ENCODE measurements around the gene SGK1. TPM values are rescaled to one million over a fixed set of nuclear protein-coding genes. Genes with fewer than 3 reads are reported as not detected.
A peak's percentile ranks its signal among the peaks of the same experiment; 100 is the strongest.

SGK1 gene
- total RNA-seq, 2 donors from 2014 or later: 9.7 to 13.0 TPM

- Histone ChIP-seq H3K9ac (ENCODE audit: extremely low read depth, low read length, poor library complexity, severe bottlenecking) (peak overlapping the region; percentile 36), H3K4me3 (ENCODE audit: low read length) (peak overlapping the region; percentile 90), H3K9me3 (ENCODE audit: control insufficient read depth, low read length) (no peaks in the 10 kb centered on the region), H3K36me3 (ENCODE audit: control insufficient read depth, insufficient read depth, low read length) (peaks cover 12% of the 10 kb centered on the region), H3K27ac (ENCODE audit: low read depth, low read length) (no peak overlapping the region), H3K27me3 (ENCODE audit: control insufficient read depth, insufficient read depth, low read length, poor library complexity, severe bottlenecking) (peaks cover 27% of the 10 kb centered on the region), H3K4me1 (ENCODE audit: control insufficient read depth, insufficient read depth, low read length) (no peaks in the 10 kb centered on the region)
- peak; percentile 94 for TF ChIP-seq CTCF (conservative IDR thresholded peaks at IDR 0.05)
- H3K27me3 Mint-ChIP-seq (ENCODE audit: insufficient read depth): peaks cover 25% of the 10 kb centered on the region
- H3K4me3 Mint-ChIP-seq: peak overlapping the region; percentile 68
- peaks cover 15% of the 10 kb centered on the region for H3K4me1 Mint-ChIP-seq
- no peaks in the 10 kb centered on the region for H3K9me3 Mint-ChIP-seq
- H3K27ac Mint-ChIP-seq: peak overlapping the region; percentile 91
- H3K36me3 Mint-ChIP-seq (ENCODE audit: low read depth): peaks cover 18% of the 10 kb centered on the region
- peak; percentile 95 for DNase-seq
- WGBS, 2 experiments (ENCODE audit: insufficient coverage in 1 of 2, insufficient read length in 1 of 2): 0 to 3% methylated on average over 7 to 20 of the region's 21 CpGs
These were observed 143.8 kb downstream of the SGK1 start for GRCh38 chr6:134173936-134174671.

GRCh38 chr6:134173366-134173725 lies 144.6 kb downstream of the SGK1 start:
- Histone ChIP-seq H3K27me3 (ENCODE audit: control insufficient read depth, insufficient read depth, low read length, poor library complexity, severe bottlenecking) (peaks cover 27% of the 10 kb centered on the region), H3K4me1 (ENCODE audit: control insufficient read depth, insufficient read depth, low read length) (no peaks in the 10 kb centered on the region), H3K36me3 (ENCODE audit: control insufficient read depth, insufficient read depth, low read length) (peaks cover 12% of the 10 kb centered on the region), H3K9ac (ENCODE audit: extremely low read depth, low read length, poor library complexity, severe bottlenecking) (no peak overlapping the region), H3K4me3 (ENCODE audit: low read length) (no peak overlapping the region), H3K27ac (ENCODE audit: low read depth, low read length) (no peak overlapping the region), H3K9me3 (ENCODE audit: control insufficient read depth, low read length) (no peaks in the 10 kb centered on the region)
- Mint-ChIP-seq H3K4me3 (peak overlapping the region; percentile 68), H3K27ac (no peak overlapping the region), H3K9me3 (no peaks in the 10 kb centered on the region), H3K4me1 (peaks cover 15% of the 10 kb centered on the region), H3K36me3 (ENCODE audit: low read depth) (peaks cover 20% of the 10 kb centered on the region), H3K27me3 (ENCODE audit: insufficient read depth) (peaks cover 23% of the 10 kb centered on the region)
- TF ChIP-seq CTCF (conservative IDR thresholded peaks at IDR 0.05): no peak
- 86% methylated on average over 4 of the region's 4 CpGs; no CpG with 5 or more reads in 1 of the 2 experiments for WGBS, 2 experiments (ENCODE audit: insufficient coverage in 1 of 2, insufficient read length in 1 of 2)
- DNase-seq: no peak

GRCh38 chr6:134172706-134173365 lies 145.1 kb downstream of the SGK1 start:
- H3K4me1 Mint-ChIP-seq: peaks cover 11% of the 10 kb centered on the region
- peaks cover 20% of the 10 kb centered on the region for H3K36me3 Mint-ChIP-seq (ENCODE audit: low read depth)
- no peak for DNase-seq
- 93 to 100% methylated on average over 7 of the region's 7 CpGs for WGBS, 2 experiments (ENCODE audit: insufficient coverage in 1 of 2, insufficient read length in 1 of 2)
- H3K27ac Mint-ChIP-seq: no peak overlapping the region
- H3K9me3 ChIP-seq (ENCODE audit: control insufficient read depth, low read length): no peaks in the 10 kb centered on the region
- peaks cover 18% of the 10 kb centered on the region for H3K27me3 Mint-ChIP-seq (ENCODE audit: insufficient read depth)
- H3K4me1 ChIP-seq (ENCODE audit: control insufficient read depth, insufficient read depth, low read length): no peaks in the 10 kb centered on the region
- no peak overlapping the region for H3K4me3 ChIP-seq (ENCODE audit: low read length)
- no peak for TF ChIP-seq CTCF (conservative IDR thresholded peaks at IDR 0.05)
- no peak overlapping the region for H3K9ac ChIP-seq (ENCODE audit: extremely low read depth, low read length, poor library complexity, severe bottlenecking)
- peaks cover 23% of the 10 kb centered on the region for H3K27me3 ChIP-seq (ENCODE audit: control insufficient read depth, insufficient read depth, low read length, poor library complexity, severe bottlenecking)
- H3K4me3 Mint-ChIP-seq: peak overlapping the region; percentile 68
- no peak overlapping the region for H3K27ac ChIP-seq (ENCODE audit: low read depth, low read length)
- no peaks in the 10 kb centered on the region for H3K9me3 Mint-ChIP-seq
- H3K36me3 ChIP-seq (ENCODE audit: control insufficient read depth, insufficient read depth, low read length): peaks cover 12% of the 10 kb centered on the region

All from endodermal cell (in vitro differentiated cells).